GM06990 (cell line): Measurements from ENCODE around the gene TUB.

Source experiments
- DNase-seq: peaks from one replicate; pipeline ENCODE4 v3.0.0-alpha.2; 2011; ENCODE audit not compliant: insufficient read length; ENCODE audit errors: extremely low read depth
- H3K27me3 ChIP-seq: replicated peaks from 2 replicates; pipeline ENCODE4 v1.6.0; 2011; ENCODE audit warnings: low read length; ENCODE audit not compliant: control insufficient read depth, insufficient read depth
- H3K36me3 ChIP-seq: 2 replicates; pipeline ENCODE4 v1.5.1; 2011; ENCODE audit warnings: low read length; ENCODE audit not compliant: control insufficient read depth, insufficient read depth
- H3K4me3 ChIP-seq: replicated peaks from 2 replicates; pipeline ENCODE4 v1.5.1; 2011; ENCODE audit warnings: low read depth, mild to moderate bottlenecking, control low read depth, low read length
- TF ChIP-seq, protein P1 (sequence below): IDR thresholded peaks from 2 replicates; pipeline ENCODE4 v1.5.1; 2011; ENCODE audit warnings: low read length, control low read depth, mild to moderate bottlenecking, inconsistent platforms; ENCODE audit not compliant: insufficient read depth, poor library complexity, severe bottlenecking

The TUB gene

GRCh38 chr11:8059571-8060011, 21.4 kb upstream of the TUB start:
- no peaks in the 10 kb centered on the region for H3K36me3 ChIP-seq
- TF ChIP-seq, protein P1, sequence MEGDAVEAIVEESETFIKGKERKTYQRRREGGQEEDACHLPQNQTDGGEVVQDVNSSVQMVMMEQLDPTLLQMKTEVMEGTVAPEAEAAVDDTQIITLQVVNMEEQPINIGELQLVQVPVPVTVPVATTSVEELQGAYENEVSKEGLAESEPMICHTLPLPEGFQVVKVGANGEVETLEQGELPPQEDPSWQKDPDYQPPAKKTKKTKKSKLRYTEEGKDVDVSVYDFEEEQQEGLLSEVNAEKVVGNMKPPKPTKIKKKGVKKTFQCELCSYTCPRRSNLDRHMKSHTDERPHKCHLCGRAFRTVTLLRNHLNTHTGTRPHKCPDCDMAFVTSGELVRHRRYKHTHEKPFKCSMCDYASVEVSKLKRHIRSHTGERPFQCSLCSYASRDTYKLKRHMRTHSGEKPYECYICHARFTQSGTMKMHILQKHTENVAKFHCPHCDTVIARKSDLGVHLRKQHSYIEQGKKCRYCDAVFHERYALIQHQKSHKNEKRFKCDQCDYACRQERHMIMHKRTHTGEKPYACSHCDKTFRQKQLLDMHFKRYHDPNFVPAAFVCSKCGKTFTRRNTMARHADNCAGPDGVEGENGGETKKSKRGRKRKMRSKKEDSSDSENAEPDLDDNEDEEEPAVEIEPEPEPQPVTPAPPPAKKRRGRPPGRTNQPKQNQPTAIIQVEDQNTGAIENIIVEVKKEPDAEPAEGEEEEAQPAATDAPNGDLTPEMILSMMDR: no peak
- no peak for DNase-seq
- no peak overlapping the region for H3K4me3 ChIP-seq
- no peaks in the 10 kb centered on the region for H3K27me3 ChIP-seq

DNA sequence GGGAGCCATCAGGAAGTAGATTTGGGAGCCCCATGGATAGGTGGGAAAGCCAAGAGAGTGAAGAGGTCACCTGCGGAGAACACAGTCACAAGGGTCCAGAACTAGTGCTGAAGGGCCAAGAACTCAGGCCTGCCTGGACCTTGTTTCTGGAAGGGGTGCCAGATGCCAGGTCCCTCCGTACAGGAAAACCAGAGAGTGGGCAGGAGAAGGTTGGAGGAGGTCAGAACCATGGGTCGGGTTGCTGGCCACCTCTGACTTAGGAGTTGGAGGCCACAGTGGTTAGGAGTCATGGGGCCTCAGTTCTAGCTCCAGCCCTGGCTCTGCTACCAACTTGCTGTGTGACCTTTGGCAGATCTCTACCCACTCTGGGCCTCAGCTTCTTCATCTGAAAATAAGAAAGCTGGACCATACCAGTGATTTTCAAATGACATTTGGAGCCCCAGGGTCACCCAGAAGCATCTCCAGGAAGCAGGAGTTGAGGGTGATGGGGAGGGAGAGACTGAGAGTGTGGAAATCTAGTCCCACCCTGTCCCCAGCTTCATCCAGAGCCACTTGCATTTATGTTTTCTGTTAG, 20.8 kb upstream of the TUB start:
- Histone ChIP-seq H3K36me3 (no peaks in the 10 kb centered on the region), H3K4me3 (no peak overlapping the region), H3K27me3 (no peaks in the 10 kb centered on the region)
- TF ChIP-seq, protein P1: no peak
- DNase-seq: no peak

DNA sequence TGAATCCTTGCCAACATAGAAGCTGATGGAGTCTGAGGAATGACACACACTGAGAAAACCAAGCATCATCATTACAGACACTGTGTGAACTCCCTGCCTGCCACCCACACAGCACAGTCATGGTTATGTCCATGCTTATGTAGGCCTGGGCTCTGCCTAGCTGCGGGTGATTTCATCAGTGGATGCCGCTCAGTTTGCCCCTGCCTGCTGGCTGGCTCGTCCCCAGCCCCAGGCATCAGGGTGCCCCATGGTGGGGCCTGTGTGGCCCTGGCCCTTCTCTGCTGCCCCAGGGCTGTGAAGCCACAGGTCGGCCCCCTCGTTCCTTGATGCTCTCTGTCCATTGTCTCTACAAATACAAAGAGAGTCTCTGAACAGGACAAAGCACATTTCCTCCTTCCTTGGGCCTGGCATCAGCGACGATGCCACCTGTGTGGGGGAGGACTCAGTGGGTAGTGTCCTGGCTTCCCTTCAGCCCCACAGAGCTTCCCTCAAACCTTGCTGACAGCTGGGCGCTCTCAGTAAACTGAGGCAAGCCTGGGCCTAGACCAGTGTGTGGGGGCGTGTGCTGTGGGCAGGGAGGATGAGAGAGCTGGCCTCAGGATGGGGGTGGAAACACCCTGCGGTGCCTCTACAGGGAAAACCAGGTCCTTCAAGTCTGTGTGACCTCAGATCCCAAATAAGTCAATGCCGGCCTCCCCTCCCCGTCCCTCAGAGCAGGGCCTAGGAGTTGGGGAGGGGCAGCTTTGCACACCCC, 20.0 kb upstream of the TUB start:
- DNase-seq: no peak
- TF ChIP-seq, protein P1: no peak
- Histone ChIP-seq H3K4me3 (no peak overlapping the region), H3K27me3 (no peaks in the 10 kb centered on the region), H3K36me3 (no peaks in the 10 kb centered on the region)

GRCh38 chr11:8061555-8062428, 19.2 kb upstream of the TUB start:
- H3K4me3 ChIP-seq: no peak overlapping the region
- peaks cover 2% of the 10 kb centered on the region; the same call in 1 of the 2 replicates for H3K27me3 ChIP-seq
- no peak for DNase-seq
- H3K36me3 ChIP-seq: no peaks in the 10 kb centered on the region
- TF ChIP-seq, protein P1: no peak

DNA sequence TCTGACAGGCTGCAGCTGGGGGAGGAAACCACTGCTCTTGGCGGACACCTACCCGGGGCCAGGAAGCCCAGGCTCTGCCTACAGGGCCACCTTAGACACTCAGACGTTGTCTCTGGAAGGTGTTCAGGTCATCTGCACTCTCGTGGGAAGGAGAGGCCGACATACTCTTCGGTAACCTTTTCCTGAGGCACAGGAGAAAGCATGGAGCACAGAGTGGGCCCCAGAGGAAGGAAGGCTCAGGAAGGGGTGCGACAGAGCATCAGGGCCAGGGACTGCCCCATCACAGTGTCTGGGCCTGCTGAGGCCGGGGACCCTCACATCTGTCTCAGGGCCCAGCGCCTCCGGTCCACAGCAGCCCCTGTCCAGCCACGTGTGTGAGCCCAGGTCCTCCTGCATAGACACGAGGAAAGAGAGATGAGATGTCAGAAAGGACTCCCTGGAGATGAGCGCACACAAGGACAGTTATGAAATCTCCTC, 18.2 kb upstream of the TUB start:
- Histone ChIP-seq H3K4me3 (no peak overlapping the region), H3K36me3 (no peaks in the 10 kb centered on the region), H3K27me3 (peaks cover 2% of the 10 kb centered on the region; the same call in 1 of the 2 replicates)
- TF ChIP-seq, protein P1: no peak
- DNase-seq: no peak
